ENCODE results near the gene TSFM. TPM values are rescaled to one million over a fixed set of nuclear protein-coding genes. Genes with fewer than 3 reads are reported as not detected.

Gene TSFM
- total RNA-seq, 1 experiment from 2014 or later: 58.5 TPM

DNA sequence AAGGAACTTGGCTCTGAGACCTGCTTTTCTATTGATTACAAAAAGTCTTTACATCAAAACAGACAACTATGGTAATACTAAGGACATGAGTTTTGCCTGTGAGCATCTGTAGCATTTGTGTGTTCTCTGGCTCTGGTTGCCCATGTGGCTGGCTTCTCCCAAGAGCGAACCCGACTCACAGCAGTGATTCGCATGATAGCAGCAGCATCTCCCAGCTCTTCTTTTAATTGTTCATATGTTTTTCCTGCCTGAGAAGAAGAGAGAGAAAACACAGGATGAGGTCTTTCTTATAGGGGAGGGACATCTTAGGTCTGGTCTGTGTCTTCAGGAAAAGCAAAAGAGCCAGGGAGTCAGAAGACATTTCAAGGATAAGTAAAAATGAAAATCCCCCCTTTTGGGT lies 18.4 kb downstream of the TSFM start:
- TF ChIP-seq, protein P1, sequence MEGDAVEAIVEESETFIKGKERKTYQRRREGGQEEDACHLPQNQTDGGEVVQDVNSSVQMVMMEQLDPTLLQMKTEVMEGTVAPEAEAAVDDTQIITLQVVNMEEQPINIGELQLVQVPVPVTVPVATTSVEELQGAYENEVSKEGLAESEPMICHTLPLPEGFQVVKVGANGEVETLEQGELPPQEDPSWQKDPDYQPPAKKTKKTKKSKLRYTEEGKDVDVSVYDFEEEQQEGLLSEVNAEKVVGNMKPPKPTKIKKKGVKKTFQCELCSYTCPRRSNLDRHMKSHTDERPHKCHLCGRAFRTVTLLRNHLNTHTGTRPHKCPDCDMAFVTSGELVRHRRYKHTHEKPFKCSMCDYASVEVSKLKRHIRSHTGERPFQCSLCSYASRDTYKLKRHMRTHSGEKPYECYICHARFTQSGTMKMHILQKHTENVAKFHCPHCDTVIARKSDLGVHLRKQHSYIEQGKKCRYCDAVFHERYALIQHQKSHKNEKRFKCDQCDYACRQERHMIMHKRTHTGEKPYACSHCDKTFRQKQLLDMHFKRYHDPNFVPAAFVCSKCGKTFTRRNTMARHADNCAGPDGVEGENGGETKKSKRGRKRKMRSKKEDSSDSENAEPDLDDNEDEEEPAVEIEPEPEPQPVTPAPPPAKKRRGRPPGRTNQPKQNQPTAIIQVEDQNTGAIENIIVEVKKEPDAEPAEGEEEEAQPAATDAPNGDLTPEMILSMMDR (conservative IDR thresholded peaks at IDR 0.05; ENCODE audit: low read depth, low read length): no peak
- TF ChIP-seq EZH2 (IDR thresholded peaks at IDR 0.05; ENCODE audit: borderline replicate concordance, low read depth, low read length, poor library complexity, severe bottlenecking): no peak
- H3K4me3 ChIP-seq (ENCODE audit: low read depth, low read length, poor library complexity, severe bottlenecking): no peak overlapping the region
- ChIA-PET POLR2A (ENCODE audit: low non-redundant PET) (no interaction called here), CTCF (no interaction called here)
- no peak overlapping the region for H3K27ac ChIP-seq (ENCODE audit: low read depth, low read length, poor library complexity, severe bottlenecking)
- no TSS peak for BruUV-seq (replicated peaks)
- peaks cover 19% of the 10 kb centered on the region for H3K36me3 ChIP-seq (ENCODE audit: insufficient read depth, low read length, poor library complexity, severe bottlenecking)
- no peaks in the 10 kb centered on the region for H3K4me1 ChIP-seq (ENCODE audit: insufficient read depth, low read length, poor library complexity, severe bottlenecking)
- intact Hi-C loops (cut with micrococcal nuclease; ENCODE audit: unreplicated experiment): no loop called here
- no peaks in the 10 kb centered on the region for H3K9me3 ChIP-seq (ENCODE audit: low read depth, low read length, poor library complexity, severe bottlenecking)
- no peak for DNase-seq (ENCODE audit: low spot score)
- H3K27me3 ChIP-seq (replicated peaks; ENCODE audit: insufficient read depth, low read depth, low read length, poor library complexity): no peaks in the 10 kb centered on the region

DNA sequence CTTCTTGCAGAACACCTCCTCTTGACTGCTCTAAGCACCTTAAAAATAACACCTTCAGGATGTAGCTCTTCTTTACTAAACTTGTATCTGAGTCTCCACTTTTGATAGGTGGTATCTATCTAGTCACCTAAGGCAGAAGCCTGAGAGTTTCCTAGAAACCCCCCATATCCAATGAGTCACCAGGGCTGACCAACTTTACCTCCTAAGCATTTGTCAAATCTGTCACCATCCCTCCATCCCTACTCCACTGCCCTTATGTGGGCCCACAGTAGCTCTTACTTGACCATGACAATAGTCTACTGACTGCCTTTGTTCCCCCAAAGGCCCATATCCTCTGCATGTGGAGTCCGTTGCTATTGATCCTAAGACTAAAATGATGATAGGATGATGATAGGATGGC lies 20.0 kb downstream of the TSFM start:
- no peak for DNase-seq (ENCODE audit: low spot score)
- BruUV-seq (replicated peaks): no TSS peak
- TF ChIP-seq EZH2 (IDR thresholded peaks at IDR 0.05; ENCODE audit: borderline replicate concordance, low read depth, low read length, poor library complexity, severe bottlenecking): no peak
- TF ChIP-seq, protein P1 (conservative IDR thresholded peaks at IDR 0.05; ENCODE audit: low read depth, low read length): no peak
- H3K4me1 ChIP-seq (ENCODE audit: insufficient read depth, low read length, poor library complexity, severe bottlenecking): no peaks in the 10 kb centered on the region
- peaks cover 6% of the 10 kb centered on the region for H3K36me3 ChIP-seq (ENCODE audit: insufficient read depth, low read length, poor library complexity, severe bottlenecking)
- H3K27me3 ChIP-seq (replicated peaks; ENCODE audit: insufficient read depth, low read depth, low read length, poor library complexity): no peaks in the 10 kb centered on the region
- H3K27ac ChIP-seq (ENCODE audit: low read depth, low read length, poor library complexity, severe bottlenecking): no peak overlapping the region
- POLR2A ChIA-PET (ENCODE audit: low non-redundant PET): no interaction called here
- CTCF ChIA-PET: interaction anchor here (1.5 kb wide), 1 partner anchor 20 kb away, joined by 4 read pairs; the partner anchor contains the start of gene TSFM
- intact Hi-C loops (cut with micrococcal nuclease; ENCODE audit: unreplicated experiment): loop anchor here (1.0 kb wide), 1 partner anchor 103 kb away; no protein-coding TSS in a partner anchor
- H3K9me3 ChIP-seq (ENCODE audit: low read depth, low read length, poor library complexity, severe bottlenecking): no peaks in the 10 kb centered on the region
- no peak overlapping the region for H3K4me3 ChIP-seq (ENCODE audit: low read depth, low read length, poor library complexity, severe bottlenecking)

DNA sequence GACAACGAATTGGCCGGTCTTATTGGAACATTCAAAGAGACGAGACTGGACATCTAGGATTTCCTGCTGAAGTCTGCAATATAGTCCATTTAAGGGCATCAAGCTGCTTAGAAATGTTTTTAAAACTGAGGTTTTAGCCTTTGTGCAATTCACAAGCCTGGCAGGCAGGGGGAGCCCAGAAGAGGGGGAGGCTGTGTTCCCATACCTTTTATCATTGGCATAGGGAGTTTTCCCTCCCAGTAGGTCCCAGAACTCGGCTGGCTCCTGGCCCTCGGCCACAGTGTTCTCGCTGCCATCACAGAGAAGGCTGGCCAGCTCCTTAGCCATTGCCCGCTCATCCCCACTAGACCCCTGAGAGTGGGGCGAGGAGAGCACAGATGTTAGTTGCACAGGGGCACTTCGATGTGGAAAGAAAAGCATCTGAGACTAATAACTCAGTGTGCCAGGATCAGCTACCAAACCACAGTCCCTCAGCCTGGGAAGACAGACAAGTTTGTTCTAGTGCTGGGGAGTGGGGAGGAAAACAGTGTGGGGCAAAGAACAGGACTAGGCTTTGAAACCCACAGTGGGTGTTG lies 20.8 kb downstream of the TSFM start:
- no peak for TF ChIP-seq EZH2 (IDR thresholded peaks at IDR 0.05; ENCODE audit: borderline replicate concordance, low read depth, low read length, poor library complexity, severe bottlenecking)
- TF ChIP-seq, protein P1 (conservative IDR thresholded peaks at IDR 0.05; ENCODE audit: low read depth, low read length): peak; percentile 86
- Histone ChIP-seq H3K4me3 (ENCODE audit: low read depth, low read length, poor library complexity, severe bottlenecking) (no peak overlapping the region), H3K36me3 (ENCODE audit: insufficient read depth, low read length, poor library complexity, severe bottlenecking) (peaks cover 6% of the 10 kb centered on the region), H3K9me3 (ENCODE audit: low read depth, low read length, poor library complexity, severe bottlenecking) (no peaks in the 10 kb centered on the region), H3K4me1 (ENCODE audit: insufficient read depth, low read length, poor library complexity, severe bottlenecking) (no peaks in the 10 kb centered on the region), H3K27ac (ENCODE audit: low read depth, low read length, poor library complexity, severe bottlenecking) (no peak overlapping the region), H3K27me3 (replicated peaks; ENCODE audit: insufficient read depth, low read depth, low read length, poor library complexity) (no peaks in the 10 kb centered on the region)
- POLR2A ChIA-PET (ENCODE audit: low non-redundant PET): no interaction called here
- intact Hi-C loops (cut with micrococcal nuclease; ENCODE audit: unreplicated experiment): loop anchor here (1.0 kb wide), 1 partner anchor 102 kb away; no protein-coding TSS in a partner anchor
- DNase-seq (ENCODE audit: low spot score): peak; percentile 66
- no TSS peak for BruUV-seq (replicated peaks)
- CTCF ChIA-PET: interaction anchor here (1.5 kb wide), 1 partner anchor 20 kb away, joined by 4 read pairs; the partner anchor contains the start of gene TSFM

All from A673 (cell line).